Measurements from ENCODE around the gene PRKCA. TPM values are rescaled to one million over a fixed set of nuclear protein-coding genes. Genes with fewer than 3 reads are reported as not detected.
A peak's percentile ranks its signal among the peaks of the same experiment; 100 is the strongest.

Gene PRKCA
- total and polyA plus RNA-seq, 9 of the 15 experiments (the other 6 are each of a cell fraction or from before 2014, with no cell fraction given), result 3.2 to 33.0 (median 17.8) TPM

DNA sequence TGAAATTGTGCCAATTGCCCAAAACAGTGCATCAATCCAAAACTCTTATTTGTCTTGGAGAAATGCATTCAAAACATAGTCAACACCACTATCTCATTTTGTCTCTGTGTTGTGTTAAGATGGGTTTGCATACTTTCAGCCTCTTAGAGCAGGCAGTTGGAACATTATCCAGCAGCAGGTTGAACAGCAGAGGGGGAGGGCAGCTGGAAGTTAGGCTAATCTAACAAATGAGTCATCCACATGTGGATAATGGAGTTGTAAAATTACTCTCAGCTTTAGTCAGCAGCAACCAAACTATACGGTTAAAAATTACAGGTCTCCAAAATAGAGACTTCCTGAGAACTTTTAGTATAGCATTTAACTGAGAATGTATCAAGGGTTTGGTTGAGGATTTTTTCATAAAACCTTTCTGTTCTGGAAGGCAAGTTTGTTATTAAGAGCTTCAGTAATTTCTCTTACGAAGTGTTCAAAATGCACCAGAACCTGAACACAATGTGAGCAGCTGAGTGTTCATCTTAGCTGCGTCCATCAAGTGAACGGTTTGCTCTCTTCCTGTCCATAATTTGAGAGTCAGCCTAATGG lies 46.3 kb downstream of the PRKCA start (continued):
- TF ChIP-seq ZFP91 (CRISPR knock-in tag; IDR thresholded peaks at IDR 0.05) (no peak), ZNF695 (CRISPR knock-in tag; IDR thresholded peaks at IDR 0.05) (no peak), TOE1 (IDR thresholded peaks at IDR 0.05; ENCODE audit: borderline replicate concordance) (no peak), TOE1 (CRISPR knock-in tag; IDR thresholded peaks at IDR 0.05; ENCODE audit: borderline replicate concordance, low read depth) (no peak), KLF16 (IDR thresholded peaks at IDR 0.05) (peak; percentile 64; the same call in 1 of the 2 replicates), GATAD2A (IDR thresholded peaks at IDR 0.05) (peak; percentile 71), KDM5B (IDR thresholded peaks at IDR 0.05; ENCODE audit: insufficient replicate concordance, low read depth, low read length) (peak; percentile 15), GATAD2B (IDR thresholded peaks at IDR 0.05; ENCODE audit: borderline replicate concordance) (peak; percentile 61; the same call in 1 of the 2 replicates), PKNOX1 (IDR thresholded peaks at IDR 0.05) (peak; percentile 46), GTF2F1 (IDR thresholded peaks at IDR 0.05; ENCODE audit: low read depth, low read length) (no peak), ZMIZ1 (IDR thresholded peaks at IDR 0.05; ENCODE audit: low read depth in 2 of 2, low read length in 2 of 2) (peak in 1 of 2 experiments; percentile 73; a peak in 1 of 4 replicates), ZSCAN29 (IDR thresholded peaks at IDR 0.05) (no peak), FIP1L1 (IDR thresholded peaks at IDR 0.05; ENCODE audit: low read depth, low read length, poor library complexity, severe bottlenecking) (no peak), HNRNPL (IDR thresholded peaks at IDR 0.05; ENCODE audit: low read depth, low read length) (no peak), TRIM24 (IDR thresholded peaks at IDR 0.05) (peak in 1 of 2 experiments; percentile 63; a peak in 3 of 4 replicates), E2F3 (CRISPR knock-in tag; IDR thresholded peaks at IDR 0.05) (no peak), HNRNPK (IDR thresholded peaks at IDR 0.05; ENCODE audit: low read depth, low read length, poor library complexity, severe bottlenecking) (no peak), RCOR1 (IDR thresholded peaks at IDR 0.05; ENCODE audit: borderline replicate concordance in 1 of 2, low read depth in 2 of 2, low read length in 2 of 2) (peak in 1 of 2 experiments; percentile 83; a peak in 2 of 4 replicates)
- TF ChIP-seq, protein P1, sequence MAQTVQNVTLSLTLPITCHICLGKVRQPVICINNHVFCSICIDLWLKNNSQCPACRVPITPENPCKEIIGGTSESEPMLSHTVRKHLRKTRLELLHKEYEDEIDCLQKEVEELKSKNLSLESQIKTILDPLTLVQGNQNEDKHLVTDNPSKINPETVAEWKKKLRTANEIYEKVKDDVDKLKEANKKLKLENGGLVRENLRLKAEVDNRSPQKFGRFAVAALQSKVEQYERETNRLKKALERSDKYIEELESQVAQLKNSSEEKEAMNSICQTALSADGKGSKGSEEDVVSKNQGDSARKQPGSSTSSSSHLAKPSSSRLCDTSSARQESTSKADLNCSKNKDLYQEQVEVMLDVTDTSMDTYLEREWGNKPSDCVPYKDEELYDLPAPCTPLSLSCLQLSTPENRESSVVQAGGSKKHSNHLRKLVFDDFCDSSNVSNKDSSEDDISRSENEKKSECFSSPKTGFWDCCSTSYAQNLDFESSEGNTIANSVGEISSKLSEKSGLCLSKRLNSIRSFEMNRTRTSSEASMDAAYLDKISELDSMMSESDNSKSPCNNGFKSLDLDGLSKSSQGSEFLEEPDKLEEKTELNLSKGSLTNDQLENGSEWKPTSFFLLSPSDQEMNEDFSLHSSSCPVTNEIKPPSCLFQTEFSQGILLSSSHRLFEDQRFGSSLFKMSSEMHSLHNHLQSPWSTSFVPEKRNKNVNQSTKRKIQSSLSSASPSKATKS (CRISPR knock-in tag; IDR thresholded peaks at IDR 0.05), result no peak

Measured in K562 (cell line).